Fibroblast of pulmonary artery (primary cell): Measurements from ENCODE around the gene EGFR.

Experiments used
- DNase-seq: peaks from one replicate; pipeline ENCODE4 v3.0.0-alpha.2; 2010; ENCODE audit warnings: low read depth
- H3K4me3 ChIP-seq: replicated peaks from 2 replicates; pipeline ENCODE4 v1.5.1; 2011; ENCODE audit warnings: low read depth, mild to moderate bottlenecking, control low read depth, low read length, moderate library complexity
- CTCF ChIP-seq: IDR thresholded peaks from 2 replicates; pipeline ENCODE4 v1.5.1; 2011; ENCODE audit warnings: mild to moderate bottlenecking, control low read depth, low read length, inconsistent platforms; ENCODE audit errors: missing control alignments

EGFR gene

DNA sequence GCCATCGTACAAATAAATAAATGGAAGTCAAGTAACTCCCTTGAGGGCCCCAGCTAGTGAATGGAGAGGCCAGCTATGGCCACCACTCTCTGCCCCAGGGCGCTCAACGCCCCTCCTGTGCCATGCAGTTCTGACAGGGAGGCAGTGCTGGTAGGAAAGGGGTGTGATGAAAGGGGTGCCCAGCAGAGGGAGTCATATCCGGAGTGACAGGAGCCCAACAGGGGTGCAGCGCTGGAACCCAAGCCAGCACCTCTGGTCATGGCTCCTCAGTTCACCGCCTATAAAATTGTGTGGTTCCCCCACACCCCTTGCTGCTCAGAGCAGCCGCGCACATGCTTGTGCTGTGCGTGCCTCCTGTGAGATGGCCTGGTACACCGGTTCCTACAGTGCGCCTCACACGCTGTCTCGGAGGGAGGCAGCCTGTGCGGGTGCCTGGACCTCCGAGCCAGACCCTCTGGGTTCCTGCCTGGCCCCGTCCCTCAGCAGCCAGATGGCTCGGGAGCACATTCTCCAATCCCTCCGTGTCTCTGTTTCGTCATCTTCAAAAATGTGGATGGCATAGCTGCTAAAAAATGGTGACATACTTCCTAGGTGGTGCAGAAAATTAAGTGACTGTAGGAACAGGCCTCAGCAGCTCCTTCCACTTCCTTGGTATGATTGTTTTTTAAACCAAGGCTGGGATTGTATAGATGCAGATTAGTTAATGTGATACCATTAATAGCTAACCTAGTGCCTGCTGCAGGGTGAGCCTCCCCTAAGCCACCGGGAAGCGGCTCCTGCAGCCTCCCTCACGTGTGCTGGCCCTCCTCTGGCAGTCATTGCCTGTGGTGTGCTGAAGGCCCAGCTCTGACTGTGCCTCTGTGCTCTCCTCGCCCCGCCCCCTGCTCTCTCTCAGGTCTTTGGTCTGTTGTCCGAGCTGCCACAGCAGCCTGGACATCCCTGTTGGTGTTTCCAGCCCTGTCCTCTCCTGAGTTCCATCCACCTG is 125.8 kb downstream of the EGFR start:
- peak; percentile 19 for TF ChIP-seq CTCF

DNA sequence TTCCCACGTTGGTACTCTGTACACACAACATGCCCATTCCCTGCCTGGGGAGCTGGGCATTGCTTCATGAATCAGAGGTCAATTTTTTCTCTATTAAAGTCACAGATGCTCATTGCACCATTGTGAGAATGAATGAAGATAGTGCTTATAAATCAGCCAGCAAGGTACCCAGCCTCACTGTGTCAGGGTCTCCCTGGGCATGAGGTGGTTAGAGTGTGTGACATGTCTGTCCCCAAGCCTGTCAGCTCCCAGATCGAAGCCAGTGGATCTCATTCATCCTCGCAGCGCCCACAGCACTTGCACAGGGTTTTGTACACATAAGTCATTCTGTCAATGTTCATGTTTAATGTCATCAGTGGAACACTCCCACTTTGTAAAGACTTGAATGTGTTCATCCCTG is 126.8 kb downstream of the EGFR start:
- TF ChIP-seq CTCF: no peak
- no peak for DNase-seq
- no peak overlapping the region for H3K4me3 ChIP-seq

More for the DNA sequence above, 125.8 kb downstream of the EGFR start:
- no peak overlapping the region for H3K4me3 ChIP-seq
- no peak for DNase-seq

DNA sequence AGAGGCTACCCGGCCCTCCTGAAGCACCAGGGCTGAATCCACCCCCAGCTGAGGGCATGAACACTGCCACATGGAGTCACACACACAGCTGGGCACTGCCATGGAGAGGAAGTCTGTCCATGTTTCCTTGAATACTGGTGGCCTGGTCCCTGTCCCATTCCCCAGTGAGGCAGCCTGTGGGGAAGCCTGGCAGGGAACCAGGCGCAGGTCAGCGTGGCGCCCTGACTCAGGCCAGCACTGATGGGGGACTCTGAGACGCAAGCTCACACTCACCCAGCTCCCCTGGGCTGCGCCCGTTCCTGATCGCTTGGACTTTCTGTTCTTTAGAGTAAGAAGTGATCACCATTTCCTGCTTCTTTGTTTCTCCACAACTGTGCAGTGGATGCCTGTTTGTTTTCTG is 128.3 kb downstream of the EGFR start:
- DNase-seq: no peak
- TF ChIP-seq CTCF: no peak
- no peak overlapping the region for H3K4me3 ChIP-seq

GRCh38 chr7:55147736-55148135 is 128.9 kb downstream of the EGFR start:
- TF ChIP-seq CTCF: no peak
- H3K4me3 ChIP-seq: no peak overlapping the region
- DNase-seq: no peak

DNA sequence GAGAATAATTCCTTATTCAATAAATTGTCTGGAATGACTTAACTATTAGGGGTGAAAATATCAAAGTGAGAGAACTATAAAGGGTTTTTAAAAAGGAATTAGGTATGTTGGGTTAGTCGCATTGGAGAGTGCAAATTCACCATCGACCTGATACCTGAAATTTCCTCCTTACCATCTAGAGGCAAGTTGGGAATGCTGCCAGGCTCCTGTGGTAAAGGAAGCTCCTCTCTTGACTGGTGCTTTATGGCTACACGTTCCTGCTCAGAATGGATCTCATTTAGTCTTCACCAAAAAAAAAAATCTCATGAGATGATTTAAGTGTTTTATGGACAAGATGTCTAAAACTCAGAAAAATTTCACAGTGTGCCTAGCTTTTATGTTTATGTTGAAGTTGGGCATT is 129.8 kb downstream of the EGFR start:
- no peak overlapping the region for H3K4me3 ChIP-seq
- no peak for TF ChIP-seq CTCF
- no peak for DNase-seq

- peak; percentile 40 for DNase-seq
- TF ChIP-seq CTCF: no peak
- H3K4me3 ChIP-seq: no peak overlapping the region
Observed at GRCh38 chr7:55149001-55149400, 130.2 kb downstream of the EGFR start.

DNA sequence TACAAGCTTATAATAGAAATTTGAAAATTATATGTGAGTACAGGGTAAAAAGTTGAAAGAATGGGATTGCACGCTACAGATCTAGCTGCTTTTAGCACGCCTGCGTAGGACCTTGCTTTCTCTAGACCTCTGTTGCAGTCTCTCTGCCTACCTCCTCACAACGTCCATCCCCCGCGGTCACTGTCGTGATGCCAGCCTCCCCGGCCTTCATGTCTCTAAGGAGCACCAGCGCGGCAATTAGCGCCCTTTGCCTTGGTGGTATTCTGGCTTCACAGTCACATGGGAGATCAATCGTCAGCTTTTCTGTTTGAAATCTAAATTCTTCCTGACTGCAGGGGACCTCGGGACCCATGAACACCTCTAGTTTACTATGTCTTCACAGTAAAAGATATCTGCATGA is 131.3 kb downstream of the EGFR start:
- DNase-seq: no peak
- no peak for TF ChIP-seq CTCF
- H3K4me3 ChIP-seq: no peak overlapping the region
